Activated naive CD8-positive, alpha-beta T cell (primary cell): Measurements from ENCODE around the gene TIGD1.
A peak's percentile ranks its signal among the peaks of the same experiment; 100 is the strongest.

Source experiments
- H3K27ac Mint-ChIP-seq: one replicate; pipeline ENCODE4 v1.8.0; 2021; ENCODE audit warnings: mixed read lengths
- H3K27me3 Mint-ChIP-seq: one replicate; pipeline ENCODE4 v1.8.0; 2021; ENCODE audit warnings: mixed read lengths
- H3K36me3 Mint-ChIP-seq: one replicate; pipeline ENCODE4 v1.8.0; 2021; ENCODE audit warnings: mixed read lengths
- H3K4me1 Mint-ChIP-seq: one replicate; pipeline ENCODE4 v1.8.0; 2021; ENCODE audit warnings: low read depth, mixed read lengths
- H3K4me3 Mint-ChIP-seq: one replicate; pipeline ENCODE4 v1.8.0; 2021; ENCODE audit warnings: mild to moderate bottlenecking, mixed read lengths
- H3K9me3 Mint-ChIP-seq: one replicate; pipeline ENCODE4 v1.8.0; 2021; ENCODE audit warnings: low read depth, mixed read lengths

Gene TIGD1

GRCh38 chr2:232550354-232551249 is at the start of gene TIGD1, which contains the start of gene EIF4E2:
TSS of gene TIGD1 (minus strand) at chr2:232550557. CDS start at chr2:232549882, 675 bp downstream.
TSS of gene EIF4E2 (plus strand) at chr2:232550689. CDS start at chr2:232550725, 36 bp downstream.
- Mint-ChIP-seq H3K4me3 (peak within 1 kb of the TSS; percentile 100), H3K27ac (peak within 1 kb of the TSS; percentile 100), H3K4me1 (peaks cover 79% of the 10 kb centered on the region), H3K9me3 (no peaks in the 10 kb centered on the region), H3K27me3 (no peaks in the 10 kb centered on the region), H3K36me3 (peaks cover 25% of the 10 kb centered on the region)

GRCh38 chr2:232598293-232598692 is 47.9 kb upstream of the TIGD1 start:
- no peak overlapping the region for H3K4me3 Mint-ChIP-seq

GRCh38 chr2:232597362-232598079 is 47.2 kb upstream of the TIGD1 start:
- H3K4me3 Mint-ChIP-seq = no peak overlapping the region
- no peaks in the 10 kb centered on the region for H3K9me3 Mint-ChIP-seq
- H3K27me3 Mint-ChIP-seq = no peaks in the 10 kb centered on the region
- no peak overlapping the region for H3K27ac Mint-ChIP-seq
- no peaks in the 10 kb centered on the region for H3K4me1 Mint-ChIP-seq
- peaks cover 3% of the 10 kb centered on the region for H3K36me3 Mint-ChIP-seq

More at GRCh38 chr2:232598293-232598692, 47.9 kb upstream of the TIGD1 start:
- no peaks in the 10 kb centered on the region for H3K27me3 Mint-ChIP-seq
- peaks cover 3% of the 10 kb centered on the region for H3K36me3 Mint-ChIP-seq
- no peaks in the 10 kb centered on the region for H3K9me3 Mint-ChIP-seq
- no peaks in the 10 kb centered on the region for H3K4me1 Mint-ChIP-seq
- no peak overlapping the region for H3K27ac Mint-ChIP-seq

DNA sequence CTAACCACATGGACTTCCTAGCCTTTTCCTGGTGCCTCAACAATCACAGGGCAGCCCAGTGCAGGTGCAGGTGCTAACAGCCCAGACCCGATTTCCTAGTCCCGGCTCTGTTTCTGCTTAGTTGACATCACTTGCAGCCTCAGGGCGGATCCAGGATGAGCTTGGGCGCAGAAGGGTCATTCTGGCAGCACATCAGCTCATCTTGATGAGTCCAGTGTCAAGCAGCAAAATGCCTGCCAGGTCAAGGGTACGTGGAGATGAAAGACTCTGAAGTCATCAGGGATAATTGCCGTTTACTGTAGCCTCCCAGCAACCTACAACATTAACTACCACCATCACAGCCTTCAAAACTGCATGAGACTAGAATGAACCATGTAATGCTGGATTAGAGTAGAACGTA is 43.6 kb upstream of the TIGD1 start:
- H3K9me3 Mint-ChIP-seq = no peaks in the 10 kb centered on the region
- H3K27me3 Mint-ChIP-seq = no peaks in the 10 kb centered on the region
- no peak overlapping the region for H3K4me3 Mint-ChIP-seq
- H3K36me3 Mint-ChIP-seq = peaks cover 3% of the 10 kb centered on the region
- no peaks in the 10 kb centered on the region for H3K4me1 Mint-ChIP-seq
- no peak overlapping the region for H3K27ac Mint-ChIP-seq

DNA sequence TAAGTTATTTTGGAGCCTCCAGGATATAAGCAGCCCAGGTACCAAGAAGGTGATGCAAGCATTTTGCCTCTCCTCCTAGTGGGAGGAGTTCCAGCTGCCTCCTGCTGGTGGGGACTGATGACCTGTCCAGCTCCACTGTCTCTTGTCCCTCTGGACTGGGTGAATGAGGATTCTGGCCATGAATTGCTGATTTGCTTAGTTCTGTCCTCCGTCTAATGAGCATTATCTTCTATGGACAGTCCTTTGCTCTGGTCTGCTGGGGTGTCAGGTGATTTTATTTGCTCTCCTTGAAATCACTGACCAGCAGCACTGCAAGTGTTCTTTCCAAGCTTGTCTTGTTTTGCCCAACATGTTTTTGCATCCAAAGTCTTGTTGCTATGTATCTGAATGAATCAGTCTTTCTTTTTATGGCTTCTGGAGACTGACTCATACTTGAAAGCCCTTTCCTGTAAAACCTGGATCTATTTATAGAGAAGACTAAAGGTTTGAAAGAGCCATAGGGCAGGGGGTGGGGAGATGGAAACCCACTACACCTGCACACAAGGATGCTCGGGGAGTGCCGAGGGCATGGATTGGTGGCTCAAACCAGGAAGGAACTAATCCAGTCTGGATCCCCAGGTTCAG is 42.5 kb upstream of the TIGD1 start:
- H3K9me3 Mint-ChIP-seq = no peaks in the 10 kb centered on the region
- H3K36me3 Mint-ChIP-seq = peaks cover 3% of the 10 kb centered on the region
- H3K27ac Mint-ChIP-seq = no peak overlapping the region
- no peak overlapping the region for H3K4me3 Mint-ChIP-seq
- no peaks in the 10 kb centered on the region for H3K27me3 Mint-ChIP-seq
- H3K4me1 Mint-ChIP-seq = no peaks in the 10 kb centered on the region

DNA sequence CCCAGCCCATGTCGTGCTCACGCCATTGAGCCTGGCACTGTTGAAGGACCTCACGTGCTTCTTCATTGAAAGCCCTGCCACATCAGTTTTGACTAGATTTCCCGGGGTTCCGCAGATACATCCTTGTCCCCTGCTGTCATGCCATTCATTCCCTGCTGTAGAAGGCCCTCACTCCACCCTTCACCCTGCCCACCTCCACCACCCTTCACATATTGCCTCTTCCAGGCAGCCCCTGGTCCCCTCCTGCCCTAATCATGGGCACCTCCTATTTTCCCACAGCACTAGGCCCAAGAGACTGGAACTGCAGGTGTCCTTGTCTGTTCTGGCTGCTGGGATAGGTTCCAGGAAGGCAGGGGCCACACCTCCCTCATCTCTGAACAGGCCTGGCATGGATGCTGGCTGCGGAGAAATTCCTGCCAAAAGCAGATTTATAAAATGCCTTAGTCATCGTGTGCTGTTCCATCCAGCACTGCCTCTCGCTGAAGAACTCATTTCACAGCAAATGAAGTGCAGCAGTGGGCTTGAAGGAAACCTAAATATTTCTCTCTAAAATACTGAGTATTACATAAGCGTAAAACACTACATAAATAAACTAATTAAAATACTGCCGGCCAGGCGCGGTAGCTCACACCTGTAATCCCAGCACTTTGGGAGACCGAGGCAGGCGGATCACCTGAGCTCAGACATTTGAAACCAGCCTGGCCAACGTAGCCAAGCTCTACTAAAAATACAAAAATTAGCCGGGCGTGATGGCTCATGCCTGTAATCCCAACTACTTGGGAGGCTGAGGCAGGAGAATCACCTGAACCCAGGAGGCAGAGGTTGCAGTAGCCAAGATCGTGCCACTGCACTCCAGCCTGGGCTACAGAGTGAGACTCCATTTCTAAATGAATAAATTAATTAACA is 38.6 kb upstream of the TIGD1 start:
- Mint-ChIP-seq H3K27me3 (no peaks in the 10 kb centered on the region), H3K27ac (no peak overlapping the region), H3K4me3 (no peak overlapping the region), H3K4me1 (no peaks in the 10 kb centered on the region), H3K9me3 (no peaks in the 10 kb centered on the region), H3K36me3 (peaks cover 7% of the 10 kb centered on the region)

- Mint-ChIP-seq H3K27me3 (no peaks in the 10 kb centered on the region), H3K36me3 (peaks cover 14% of the 10 kb centered on the region), H3K4me1 (no peaks in the 10 kb centered on the region), H3K4me3 (no peak overlapping the region), H3K9me3 (no peaks in the 10 kb centered on the region), H3K27ac (no peak overlapping the region)
These were observed 37.7 kb upstream of the TIGD1 start for GRCh38 chr2:232588031-232588430.

GRCh38 chr2:232587512-232587911 is 37.2 kb upstream of the TIGD1 start:
- peaks cover 18% of the 10 kb centered on the region for H3K36me3 Mint-ChIP-seq
- H3K27ac Mint-ChIP-seq = no peak overlapping the region
- no peaks in the 10 kb centered on the region for H3K9me3 Mint-ChIP-seq
- H3K4me3 Mint-ChIP-seq = no peak overlapping the region
- H3K27me3 Mint-ChIP-seq = no peaks in the 10 kb centered on the region
- H3K4me1 Mint-ChIP-seq = no peaks in the 10 kb centered on the region

- H3K36me3 Mint-ChIP-seq = peaks cover 22% of the 10 kb centered on the region
- no peaks in the 10 kb centered on the region for H3K4me1 Mint-ChIP-seq
- H3K27me3 Mint-ChIP-seq = no peaks in the 10 kb centered on the region
- no peak overlapping the region for H3K27ac Mint-ChIP-seq
- no peak overlapping the region for H3K4me3 Mint-ChIP-seq
- H3K9me3 Mint-ChIP-seq = no peaks in the 10 kb centered on the region
These were observed 36.7 kb upstream of the TIGD1 start for GRCh38 chr2:232586943-232587505.

- no peaks in the 10 kb centered on the region for H3K27me3 Mint-ChIP-seq
- no peaks in the 10 kb centered on the region for H3K4me1 Mint-ChIP-seq
- no peak overlapping the region for H3K27ac Mint-ChIP-seq
- no peaks in the 10 kb centered on the region for H3K9me3 Mint-ChIP-seq
- H3K36me3 Mint-ChIP-seq = peaks cover 31% of the 10 kb centered on the region
- no peak overlapping the region for H3K4me3 Mint-ChIP-seq
These were observed 33.9 kb upstream of the TIGD1 start for GRCh38 chr2:232584238-232584637.

- Mint-ChIP-seq H3K4me1 (no peaks in the 10 kb centered on the region), H3K36me3 (peaks cover 32% of the 10 kb centered on the region), H3K27me3 (no peaks in the 10 kb centered on the region), H3K9me3 (no peaks in the 10 kb centered on the region), H3K27ac (no peak overlapping the region), H3K4me3 (no peak overlapping the region)
These were observed 31.4 kb upstream of the TIGD1 start for GRCh38 chr2:232581725-232582124.

DNA sequence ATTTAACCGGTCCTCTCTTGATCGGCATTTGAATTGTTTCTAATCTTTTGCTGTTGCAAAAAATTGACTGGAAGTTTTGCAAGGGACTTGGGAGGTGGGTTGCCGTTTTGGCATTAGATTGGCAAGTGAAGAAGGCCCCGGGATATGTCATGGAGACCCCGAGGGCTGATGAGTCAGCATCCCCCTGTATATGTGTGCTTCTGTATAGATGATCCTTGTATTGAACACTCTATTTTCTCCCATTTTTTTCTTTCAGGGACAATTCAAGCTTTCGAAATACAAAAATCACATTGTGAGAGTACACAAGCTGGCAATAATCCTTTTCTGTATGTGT is 30.3 kb upstream of the TIGD1 start:
- peaks cover 36% of the 10 kb centered on the region for H3K36me3 Mint-ChIP-seq
- no peak overlapping the region for H3K4me3 Mint-ChIP-seq
- no peaks in the 10 kb centered on the region for H3K9me3 Mint-ChIP-seq
- H3K4me1 Mint-ChIP-seq = no peaks in the 10 kb centered on the region
- no peaks in the 10 kb centered on the region for H3K27me3 Mint-ChIP-seq
- H3K27ac Mint-ChIP-seq = no peak overlapping the region

- peaks cover 26% of the 10 kb centered on the region for H3K36me3 Mint-ChIP-seq
- no peak overlapping the region for H3K27ac Mint-ChIP-seq
These were observed 28.3 kb upstream of the TIGD1 start for GRCh38 chr2:232578626-232579025.

GRCh38 chr2:232577841-232578240 is 27.5 kb upstream of the TIGD1 start:
- peaks cover 20% of the 10 kb centered on the region for H3K36me3 Mint-ChIP-seq
- no peaks in the 10 kb centered on the region for H3K27me3 Mint-ChIP-seq
- no peak overlapping the region for H3K4me3 Mint-ChIP-seq
- no peaks in the 10 kb centered on the region for H3K4me1 Mint-ChIP-seq
- H3K9me3 Mint-ChIP-seq = no peaks in the 10 kb centered on the region
- H3K27ac Mint-ChIP-seq = no peak overlapping the region

More at GRCh38 chr2:232578626-232579025, 28.3 kb upstream of the TIGD1 start:
- Mint-ChIP-seq H3K27me3 (no peaks in the 10 kb centered on the region), H3K4me1 (no peaks in the 10 kb centered on the region), H3K9me3 (no peaks in the 10 kb centered on the region), H3K4me3 (no peak overlapping the region)
